H9 (cell line): ENCODE measurements around the gene SLC35B4. TPM values are rescaled to one million over a fixed set of nuclear protein-coding genes. Genes with fewer than 3 reads are reported as not detected.

Source experiments
- DNase-seq: peaks from one replicate; pipeline ENCODE4 v3.0.0-alpha.2; 2017
- H2AFZ ChIP-seq: one replicate; pipeline ENCODE4 v1.6.1; 2013; ENCODE audit warnings: mild to moderate bottlenecking, low read length, control low read depth, moderate library complexity
- H2AK5ac ChIP-seq: 2 replicates; pipeline ENCODE4 v1.6.1; 2013; ENCODE audit warnings: low read length, control low read depth, mixed read lengths; ENCODE audit not compliant: insufficient read length
- H2BK120ac ChIP-seq: one replicate; pipeline ENCODE4 v1.6.1; 2013; ENCODE audit warnings: low read depth, mild to moderate bottlenecking, low read length, control low read depth, inconsistent platforms; ENCODE audit not compliant: poor library complexity, severe bottlenecking
- H2BK12ac ChIP-seq: 2 replicates; pipeline ENCODE4 v1.6.1; 2013; ENCODE audit warnings: low read length, control low read depth, mixed read lengths, low read depth; ENCODE audit not compliant: insufficient read length
- H2BK15ac ChIP-seq: 2 replicates; pipeline ENCODE4 v1.6.1; 2013; ENCODE audit warnings: low read depth, low read length, control low read depth
- H2BK20ac ChIP-seq: one replicate; pipeline ENCODE4 v1.6.1; 2013; ENCODE audit warnings: low read depth, mild to moderate bottlenecking, low read length, control low read depth, inconsistent platforms; ENCODE audit not compliant: poor library complexity, severe bottlenecking
- H2BK5ac ChIP-seq: 2 replicates; pipeline ENCODE4 v1.6.1; 2013; ENCODE audit warnings: low read length, control low read depth, mixed read lengths; ENCODE audit not compliant: insufficient read length
- H3K14ac ChIP-seq: 2 replicates; pipeline ENCODE4 v1.6.1; 2013; ENCODE audit warnings: low read length, control low read depth; ENCODE audit not compliant: insufficient read depth
- H3K18ac ChIP-seq: 2 replicates; pipeline ENCODE4 v1.6.1; 2013; ENCODE audit warnings: low read depth, mild to moderate bottlenecking, mixed read lengths, low read length, control low read depth; ENCODE audit not compliant: insufficient read length
- H3K23ac ChIP-seq: 2 replicates; pipeline ENCODE4 v1.6.1; 2013; ENCODE audit warnings: low read length, control low read depth, mixed read lengths, low read depth; ENCODE audit not compliant: insufficient read length
- H3K23me2 ChIP-seq: 2 replicates; pipeline ENCODE4 v1.6.1; 2013; ENCODE audit warnings: low read depth, mild to moderate bottlenecking, mixed read lengths, low read length, control low read depth; ENCODE audit not compliant: insufficient read length, poor library complexity, severe bottlenecking
- H3K27ac ChIP-seq: 2 replicates; pipeline ENCODE4 v1.5.1; 2013; ENCODE audit warnings: low read length, control low read depth, mixed read lengths, low read depth; ENCODE audit not compliant: insufficient read length
- H3K27me3 ChIP-seq: 2 replicates; pipeline ENCODE4 v1.6.1; 2013; ENCODE audit warnings: low read length, control low read depth, inconsistent platforms; ENCODE audit not compliant: insufficient read depth
- H3K4ac ChIP-seq: 2 replicates; pipeline ENCODE4 v1.6.1; 2013; ENCODE audit warnings: low read depth, mild to moderate bottlenecking, control low read depth, inconsistent platforms, low read length, moderate library complexity
- H3K4me1 ChIP-seq: 2 replicates; pipeline ENCODE4 v1.6.1; 2013; ENCODE audit warnings: low read length, control low read depth, inconsistent platforms; ENCODE audit not compliant: insufficient read depth
- H3K4me2 ChIP-seq: 2 replicates; pipeline ENCODE4 v1.6.1; 2013; ENCODE audit warnings: low read length, control low read depth, mixed read lengths; ENCODE audit not compliant: insufficient read length, insufficient read depth
- H3K56ac ChIP-seq: 2 replicates; pipeline ENCODE4 v1.6.1; 2013; ENCODE audit warnings: low read depth, mild to moderate bottlenecking, mixed read lengths, low read length, control low read depth; ENCODE audit not compliant: insufficient read length
- H3K79me1 ChIP-seq: 2 replicates; pipeline ENCODE4 v1.6.1; 2013; ENCODE audit warnings: low read depth, mild to moderate bottlenecking, moderate library complexity, low read length, control low read depth, inconsistent platforms; ENCODE audit not compliant: insufficient read depth, poor library complexity, severe bottlenecking
- H3K79me2 ChIP-seq: 2 replicates; pipeline ENCODE4 v1.6.1; 2013; ENCODE audit warnings: low read length, control low read depth, inconsistent platforms; ENCODE audit not compliant: insufficient read depth
- H3K9ac ChIP-seq: 2 replicates; pipeline ENCODE4 v1.6.1; 2013; ENCODE audit warnings: low read length, control low read depth, mixed read lengths; ENCODE audit not compliant: insufficient read length; ENCODE audit errors: extremely low read depth
- H3K9me3 ChIP-seq: one replicate; pipeline ENCODE4 v1.6.1; 2013; ENCODE audit warnings: low read depth, low read length, inconsistent platforms; ENCODE audit not compliant: control insufficient read depth
- H3T11ph ChIP-seq: one replicate; pipeline ENCODE4 v1.6.1; 2013; ENCODE audit warnings: mild to moderate bottlenecking, low read length, control low read depth, inconsistent platforms
- H4K20me1 ChIP-seq: one replicate; pipeline ENCODE4 v1.6.1; 2013; ENCODE audit not compliant: control insufficient read depth, insufficient read length, insufficient read depth
- H4K5ac ChIP-seq: 2 replicates; pipeline ENCODE4 v1.6.1; 2013; ENCODE audit warnings: low read depth, mild to moderate bottlenecking, mixed read lengths, low read length, control low read depth; ENCODE audit not compliant: insufficient read length
- H4K8ac ChIP-seq: replicated peaks from 2 replicates; pipeline ENCODE4 v1.6.1; 2013; ENCODE audit warnings: low read length, control low read depth, mixed read lengths, low read depth; ENCODE audit not compliant: insufficient read length
- H4K91ac ChIP-seq: 2 replicates; pipeline ENCODE4 v1.6.1; 2013; ENCODE audit warnings: low read depth, mild to moderate bottlenecking, moderate library complexity, mixed read lengths, low read length, control low read depth; ENCODE audit not compliant: insufficient read length
- H3K27ac Mint-ChIP-seq, 3 experiments: 2 replicates in 2 of 3; 3 replicates in 1 of 3; pipeline ENCODE4 v1.8.0; 2020 to 2021; ENCODE audit warnings: mixed read lengths in 3 of 3, mild to moderate bottlenecking in 1 of 3, moderate library complexity in 1 of 3
- H3K27me3 Mint-ChIP-seq: 2 replicates; pipeline ENCODE4 v1.8.0; 2021; ENCODE audit warnings: low read depth, mild to moderate bottlenecking, moderate library complexity, mixed read lengths
- H3K36me3 Mint-ChIP-seq, 3 experiments: 2 replicates in 2 of 3; 3 replicates in 1 of 3; pipeline ENCODE4 v1.8.0; 2020 to 2021; ENCODE audit warnings: low read depth in 3 of 3, mixed read lengths in 3 of 3; ENCODE audit not compliant: insufficient read depth in 1 of 3
- H3K4me1 Mint-ChIP-seq, 2 experiments: 2 replicates each; pipeline ENCODE4 v1.8.0; 2020; ENCODE audit warnings: mixed read lengths in 2 of 2
- H3K4me3 Mint-ChIP-seq, 2 experiments: 2 replicates in 1 of 2; 3 replicates in 1 of 2; pipeline ENCODE4 v1.8.0; 2020 to 2021; ENCODE audit warnings: mild to moderate bottlenecking in 2 of 2, mixed read lengths in 2 of 2, moderate library complexity in 1 of 2
- H3K9me3 Mint-ChIP-seq, 2 experiments: 2 replicates in 1 of 2; 3 replicates in 1 of 2; pipeline ENCODE4 v1.8.0; 2020; ENCODE audit warnings: mild to moderate bottlenecking in 2 of 2, mixed read lengths in 2 of 2, moderate library complexity in 1 of 2
- CTCF ChIP-seq: fragments of 200-600 bp; sonication (generic); conservative IDR thresholded peaks from 3 replicates; pipeline ENCODE4 v1.8.0; 2021; ENCODE audit warnings: antibody characterized with exemption, mild to moderate bottlenecking
- WGBS: extraction: QIAGEN DNeasy Blood & Tissue Kit; methylation state at CpG from one replicate; pipeline ENCODE4 v1.1.7; 2013; ENCODE audit warnings: missing lambda C conversion rate, low lambda C conversion rate, mixed read lengths; ENCODE audit not compliant: insufficient read length; ENCODE audit errors: extremely low coverage; 5-methylcytosine and 5-hydroxymethylcytosine counted together
- total RNA-seq: library from RNA; stranded (reverse); gene quantifications from 2 replicates; pipeline ENCODE4 v1.2.1, GENCODE V29; 2021

Gene SLC35B4
- total RNA-seq, 1 experiment from 2014 or later: 33.4 TPM

- no peak overlapping the region for H4K91ac ChIP-seq
- no peak overlapping the region for H3K4me3 Mint-ChIP-seq
These were observed 70.4 kb downstream of the SLC35B4 start for GRCh38 chr7:134246347-134246746.

More at GRCh38 chr7:134246347-134246746, 70.4 kb downstream of the SLC35B4 start:
- H3K9me3 ChIP-seq: no peaks in the 10 kb centered on the region
- DNase-seq: no peak
- no peak for TF ChIP-seq CTCF
- no peaks in the 10 kb centered on the region for H3K79me2 ChIP-seq
- no peak overlapping the region for H2BK15ac ChIP-seq
- no peak overlapping the region for H3K4me2 ChIP-seq
- Mint-ChIP-seq H3K27ac (no peak overlapping the region), H3K9me3 (peaks cover 15 to 16% of the 10 kb centered on the region in 2 experiments), H3K4me1 (no peaks in the 10 kb centered on the region; a peak in 1 of 4 replicates), H3K27me3 (peaks cover 3% of the 10 kb centered on the region), H3K36me3 (peaks cover 2 to 5% (median 4%) of the 10 kb centered on the region in 3 experiments; a peak in 4 of 7 replicates)
- H3K79me1 ChIP-seq: no peaks in the 10 kb centered on the region
- no peak overlapping the region for H4K5ac ChIP-seq
- H3K27me3 ChIP-seq: no peaks in the 10 kb centered on the region
- H2AK5ac ChIP-seq: no peak overlapping the region
- no peak overlapping the region for H3K23ac ChIP-seq
- H2BK120ac ChIP-seq: no peak overlapping the region
- no peak overlapping the region for H2BK20ac ChIP-seq
- WGBS: no CpG with 5 or more reads among the region's 3 CpGs
- no peak overlapping the region for H3K27ac ChIP-seq
- H3K4me1 ChIP-seq: no peaks in the 10 kb centered on the region
- H3K56ac ChIP-seq: no peak overlapping the region
- no peak overlapping the region for H3K14ac ChIP-seq
- no peak overlapping the region for H3T11ph ChIP-seq
- H3K4ac ChIP-seq: no peak overlapping the region
- no peaks in the 10 kb centered on the region for H4K20me1 ChIP-seq
- H2AFZ ChIP-seq: no peak overlapping the region
- H3K18ac ChIP-seq: no peak overlapping the region
- no peak overlapping the region for H2BK5ac ChIP-seq
- H3K23me2 ChIP-seq: no peaks in the 10 kb centered on the region
- no peak overlapping the region for H3K9ac ChIP-seq
- no peak overlapping the region for H2BK12ac ChIP-seq
- H4K8ac ChIP-seq: no peak overlapping the region
